OCI-LY7 (cell line): ENCODE measurements around the gene RXRA.

Experiments used
- EZH2phosphoT487 ChIP-seq: fragments of 200-600 bp; sonication (generic); IDR thresholded peaks from 2 replicates; pipeline ENCODE4 v1.6.1; 2018; ENCODE audit warnings: low read depth, borderline replicate concordance, mild to moderate bottlenecking, mixed run types, antibody characterized with exemption, low read length, moderate library complexity, mixed read lengths
- TF ChIP-seq, protein P1 (sequence below): fragments of 200-600 bp; sonication (generic); conservative IDR thresholded peaks from 2 replicates; pipeline ENCODE4 v1.5.1; 2014; ENCODE audit warnings: mild to moderate bottlenecking, antibody characterized with exemption, low read length, moderate library complexity, mixed read lengths

DNA sequence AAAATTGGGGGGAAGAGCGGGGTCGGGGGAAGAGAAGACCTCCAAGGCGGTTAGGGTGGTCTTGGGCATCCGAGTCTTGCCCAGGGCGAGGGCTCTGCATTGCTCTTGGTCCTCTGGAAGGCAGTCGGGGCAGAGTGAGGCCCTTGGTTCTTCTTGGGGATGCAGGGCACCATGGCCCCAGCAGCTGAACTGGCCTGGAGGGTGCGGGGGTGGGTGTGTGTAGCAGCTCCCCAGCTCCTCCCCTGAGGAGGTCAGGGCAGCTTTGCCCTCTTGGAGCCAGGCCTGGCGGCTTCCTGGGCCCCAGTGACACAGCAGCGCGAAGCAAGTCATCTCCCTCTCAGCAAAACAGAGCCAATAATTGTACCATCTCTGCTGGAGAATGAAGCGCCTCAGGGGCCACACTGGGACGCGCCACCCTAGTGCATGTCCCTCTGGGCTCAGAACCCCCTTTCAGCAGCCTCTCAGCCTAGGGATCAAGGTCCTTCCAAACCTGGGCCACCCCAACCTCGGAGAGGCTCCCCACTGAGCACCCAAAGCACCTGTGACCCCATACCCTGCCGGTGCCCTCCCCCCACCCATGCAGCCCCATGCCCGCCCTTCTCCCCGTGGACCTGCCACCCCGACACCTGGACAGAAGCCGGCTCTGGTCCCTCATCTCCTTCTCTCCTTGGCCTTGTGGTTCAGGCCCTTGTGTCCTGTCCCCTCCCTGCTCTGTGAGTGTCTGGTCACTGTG lies 10.4 kb upstream of the RXRA start:
- TF ChIP-seq, protein P1, sequence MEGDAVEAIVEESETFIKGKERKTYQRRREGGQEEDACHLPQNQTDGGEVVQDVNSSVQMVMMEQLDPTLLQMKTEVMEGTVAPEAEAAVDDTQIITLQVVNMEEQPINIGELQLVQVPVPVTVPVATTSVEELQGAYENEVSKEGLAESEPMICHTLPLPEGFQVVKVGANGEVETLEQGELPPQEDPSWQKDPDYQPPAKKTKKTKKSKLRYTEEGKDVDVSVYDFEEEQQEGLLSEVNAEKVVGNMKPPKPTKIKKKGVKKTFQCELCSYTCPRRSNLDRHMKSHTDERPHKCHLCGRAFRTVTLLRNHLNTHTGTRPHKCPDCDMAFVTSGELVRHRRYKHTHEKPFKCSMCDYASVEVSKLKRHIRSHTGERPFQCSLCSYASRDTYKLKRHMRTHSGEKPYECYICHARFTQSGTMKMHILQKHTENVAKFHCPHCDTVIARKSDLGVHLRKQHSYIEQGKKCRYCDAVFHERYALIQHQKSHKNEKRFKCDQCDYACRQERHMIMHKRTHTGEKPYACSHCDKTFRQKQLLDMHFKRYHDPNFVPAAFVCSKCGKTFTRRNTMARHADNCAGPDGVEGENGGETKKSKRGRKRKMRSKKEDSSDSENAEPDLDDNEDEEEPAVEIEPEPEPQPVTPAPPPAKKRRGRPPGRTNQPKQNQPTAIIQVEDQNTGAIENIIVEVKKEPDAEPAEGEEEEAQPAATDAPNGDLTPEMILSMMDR, result no peak
- TF ChIP-seq EZH2phosphoT487, result no peak
